ENCODE results near the gene SNTB2. TPM values are rescaled to one million over a fixed set of nuclear protein-coding genes. Genes with fewer than 3 reads are reported as not detected.
"Not testable (repeated sequence)": the region's sequence is repeated elsewhere in the genome, so short reads cannot be mapped to it uniquely, and the experiment has no call there.

Gene SNTB2
- total and polyA plus RNA-seq, 2 of the 4 experiments (the other 2 are of a cell fraction) = 23.5 to 47.5 TPM

GRCh38 chr16:69138608-69139007, 48.4 kb upstream of the SNTB2 start:
- Histone ChIP-seq H3K9me1 (ENCODE audit: insufficient read depth, low read length) (no peaks in the 10 kb centered on the region), H3K23ac (ENCODE audit: low read depth, low read length) (no peak overlapping the region), H3K9ac (ENCODE audit: low read depth, low read length) (no peak overlapping the region), H3K14ac (replicated peaks; ENCODE audit: low read depth, low read length) (no peak overlapping the region), H3K18ac (ENCODE audit: low read depth, low read length) (no peak overlapping the region), H3K56ac (ENCODE audit: extremely low read depth, insufficient read depth, low read length) (no peak overlapping the region), H3K27ac (ENCODE audit: insufficient read depth, low read length) (no peak overlapping the region), H4K91ac (ENCODE audit: insufficient read depth, low read depth, low read length) (no peak overlapping the region), H3K36me3 (ENCODE audit: control insufficient read depth, insufficient read depth, low read length) (peaks cover 38% of the 10 kb centered on the region), H2BK5ac (ENCODE audit: low read depth, low read length, poor library complexity, severe bottlenecking) (no peak overlapping the region), H2AK5ac (ENCODE audit: low read depth, low read length) (no peak overlapping the region), H2BK15ac (ENCODE audit: low read depth, low read length) (no peak overlapping the region), H3K79me1 (ENCODE audit: low read depth in 1 of 2, low read length in 2 of 2) (peaks cover 18 to 39% of the 10 kb centered on the region in 2 experiments), H3K4me2 (ENCODE audit: low read depth, low read length) (no peak overlapping the region), H2BK120ac (ENCODE audit: low read depth, low read length) (no peak overlapping the region), H3K4me1 (ENCODE audit: control insufficient read depth, insufficient read depth, low read length) (no peaks in the 10 kb centered on the region), H3K4me3 (ENCODE audit: insufficient read depth, low read depth, low read length) (no peak overlapping the region), H2AK9ac (replicated peaks; ENCODE audit: low read depth, low read length, poor library complexity) (no peak overlapping the region), H2BK20ac (ENCODE audit: low read depth, low read length) (no peak overlapping the region), H4K8ac (ENCODE audit: low read depth in 2 of 2, low read length in 2 of 2) (no peak overlapping the region), H3K9me3 (ENCODE audit: control insufficient read depth, insufficient read depth, low read length) (no peaks in the 10 kb centered on the region), H4K5ac (ENCODE audit: low read depth, low read length) (no peak overlapping the region), H3K4ac (ENCODE audit: low read depth, low read length) (no peak overlapping the region), H3K27me3 (ENCODE audit: control insufficient read depth, insufficient read depth, low read length) (no peaks in the 10 kb centered on the region), H2AFZ (replicated peaks; ENCODE audit: low read length, poor library complexity) (no peak overlapping the region), H4K20me1 (ENCODE audit: insufficient read depth, low read length) (no peaks in the 10 kb centered on the region)
- in situ Hi-C loops (cut with MboI; ENCODE audit: low sequenced_read_pairs) (no loop called here), dilution Hi-C loops (cut with HindIII; ENCODE audit: low sequenced_read_pairs, unreplicated experiment) (no loop called here), intact Hi-C loops (cut with micrococcal nuclease) (no loop called here)
- ChIA-PET CTCF (no interaction called here), POLR2A (ENCODE audit: unreplicated experiment) (no interaction called here)
- 90% methylated on average over 1 of the region's 2 CpGs; no CpG with 5 or more reads in 1 of the 2 experiments for WGBS, 2 experiments (ENCODE audit: extremely low coverage in 2 of 2, insufficient read length in 1 of 2)
- BruUV-seq (replicated peaks) = no TSS peak
- ATAC-seq (ENCODE audit: low read depth) (no peak), DNase-seq (no peak)
- TF ChIP-seq CHD1 (IDR thresholded peaks at IDR 0.05; ENCODE audit: low read depth, low read length) (no peak), SMC3 (IDR thresholded peaks at IDR 0.05; ENCODE audit: low read depth, low read length) (no peak), RAD21 (IDR thresholded peaks at IDR 0.05; ENCODE audit: low read length) (no peak), BHLHE40 (IDR thresholded peaks at IDR 0.05; ENCODE audit: low read depth, low read length) (no peak), NFE2L2 (IDR thresholded peaks at IDR 0.05; ENCODE audit: low read depth, low read length) (no peak), FOS (IDR thresholded peaks at IDR 0.05; ENCODE audit: low read depth, low read length) (no peak), RCOR1 (IDR thresholded peaks at IDR 0.05; ENCODE audit: insufficient replicate concordance, low read length) (no peak), MXI1 (IDR thresholded peaks at IDR 0.05; ENCODE audit: borderline replicate concordance, low read depth, low read length) (no peak)

DNA sequence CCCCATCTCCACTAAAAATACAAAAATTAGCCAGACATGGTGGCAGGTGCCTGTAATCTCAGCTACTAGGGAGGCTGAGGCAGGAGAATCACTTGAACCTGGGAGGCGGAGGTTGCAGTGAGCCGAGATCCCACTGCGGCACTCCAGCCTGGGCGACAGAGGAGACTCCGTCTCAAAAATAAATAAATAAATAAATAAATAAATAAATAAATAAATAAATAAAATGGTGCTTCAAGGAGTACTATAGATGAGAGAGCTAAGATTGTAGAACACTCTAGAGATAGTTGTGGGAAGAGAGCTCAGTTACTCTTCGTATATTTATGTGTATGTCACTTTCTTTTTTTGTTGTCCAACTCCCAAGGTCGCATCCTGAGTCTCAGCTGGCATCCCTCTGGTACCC, 47.5 kb upstream of the SNTB2 start:
- in situ Hi-C loops (cut with MboI; ENCODE audit: low sequenced_read_pairs) = not testable (repeated sequence)

More for the DNA sequence above, 47.5 kb upstream of the SNTB2 start:
- H3K9me1 ChIP-seq (ENCODE audit: insufficient read depth, low read length); H2BK15ac ChIP-seq (ENCODE audit: low read depth, low read length); H3K9me3 ChIP-seq (ENCODE audit: control insufficient read depth, insufficient read depth, low read length); H3K4ac ChIP-seq (ENCODE audit: low read depth, low read length); H3K9ac ChIP-seq (ENCODE audit: low read depth, low read length); H2BK120ac ChIP-seq (ENCODE audit: low read depth, low read length); H3K4me3 ChIP-seq (ENCODE audit: insufficient read depth, low read depth, low read length); H2AK5ac ChIP-seq (ENCODE audit: low read depth, low read length); H4K91ac ChIP-seq (ENCODE audit: insufficient read depth, low read depth, low read length); H4K5ac ChIP-seq (ENCODE audit: low read depth, low read length); CTCF ChIA-PET; H2BK20ac ChIP-seq (ENCODE audit: low read depth, low read length); H4K8ac ChIP-seq (ENCODE audit: low read depth in 2 of 2, low read length in 2 of 2); H2AFZ ChIP-seq (replicated peaks; ENCODE audit: low read length, poor library complexity); H3K4me1 ChIP-seq (ENCODE audit: control insufficient read depth, insufficient read depth, low read length); H3K23ac ChIP-seq (ENCODE audit: low read depth, low read length); H2BK5ac ChIP-seq (ENCODE audit: low read depth, low read length, poor library complexity, severe bottlenecking); H3K4me2 ChIP-seq (ENCODE audit: low read depth, low read length); H3K14ac ChIP-seq (replicated peaks; ENCODE audit: low read depth, low read length); DNase-seq; H3K56ac ChIP-seq (ENCODE audit: extremely low read depth, insufficient read depth, low read length); H3K27ac ChIP-seq (ENCODE audit: insufficient read depth, low read length); BruUV-seq (replicated peaks); POLR2A ChIA-PET (ENCODE audit: unreplicated experiment); H2AK9ac ChIP-seq (replicated peaks; ENCODE audit: low read depth, low read length, poor library complexity); H3K18ac ChIP-seq (ENCODE audit: low read depth, low read length); intact Hi-C loops (cut with micrococcal nuclease); H3K27me3 ChIP-seq (ENCODE audit: control insufficient read depth, insufficient read depth, low read length); dilution Hi-C loops (cut with HindIII; ENCODE audit: low sequenced_read_pairs, unreplicated experiment); ATAC-seq (ENCODE audit: low read depth); H4K20me1 ChIP-seq (ENCODE audit: insufficient read depth, low read length): not testable (repeated sequence)
- 100% methylated on average over 1 of the region's 7 CpGs; no CpG with 5 or more reads in 1 of the 2 experiments for WGBS, 2 experiments (ENCODE audit: extremely low coverage in 2 of 2, insufficient read length in 1 of 2)
- peaks cover 18 to 37% of the 10 kb centered on the region in 2 experiments for H3K79me1 ChIP-seq (ENCODE audit: low read depth in 1 of 2, low read length in 2 of 2)
- H3K36me3 ChIP-seq (ENCODE audit: control insufficient read depth, insufficient read depth, low read length) = peaks cover 41% of the 10 kb centered on the region

All from IMR-90 (cell line).